HCT116 (cell line): Measurements from ENCODE around the gene STAMBPL1. TPM values are rescaled to one million over a fixed set of nuclear protein-coding genes. Genes with fewer than 3 reads are reported as not detected.

Experiments
- ATAC-seq: fragments of 200-7000 bp; cut with Tn5 transposase; 2 replicates; pipeline ENCODE4 v1.9.1; 2020; ENCODE audit warnings: mild to moderate bottlenecking, moderate library complexity
- BruUV-seq: library from RNA; stranded (reverse); fragments of 400-500 nt; replicated peaks from 2 replicates; lab custom pipeline; 2021; lab: Mats Ljungman, UMichigan
- CTCF ChIA-PET: fragments of 300-600 bp; sonication (Branson Sonifier 250); formaldehyde crosslinking; loops from one replicate; lab custom pipeline; 2021; ENCODE audit warnings: antibody characterized with exemption; lab: Charles Lee
- POLR2A ChIA-PET: fragments of 300-600, 350-600 bp; sonication (Branson Sonifier 250); formaldehyde crosslinking; loops from one replicate; lab custom pipeline; 2021; ENCODE audit warnings: antibody characterized with exemption; lab: Charles Lee
- RAD21 ChIA-PET, 2 experiments: fragments of 300-600 bp; sonication (Branson Sonifier 250); formaldehyde crosslinking; loops; one replicate each; lab custom pipeline; 2023; ENCODE audit warnings: low total read pairs in 2 of 2; ENCODE audit not compliant: uncharacterized antibody in 2 of 2, unreplicated experiment in 2 of 2, low non-redundant PET in 1 of 2; lab: Charles Lee
- DNase-seq: peaks from one replicate; pipeline ENCODE4 v3.0.0-alpha.2; 2010; ENCODE audit warnings: low read depth, low spot score
- H2AFZ ChIP-seq: fragments of 200-600 bp; shearing (Covaris generic), sonication (generic); 2 replicates; pipeline ENCODE4 v1.6.1; 2017; ENCODE audit warnings: low read depth, mixed run types, mixed read lengths, antibody characterized with exemption, low read length; ENCODE audit not compliant: poor library complexity, severe bottlenecking
- H3K27ac ChIP-seq: 2 replicates; pipeline ENCODE4 v1.5.1; 2012; ENCODE audit warnings: low read depth, low read length
- H3K27me3 ChIP-seq: fragments of 200-600 bp; sonication (generic); 2 replicates; pipeline ENCODE4 v1.6.1; 2016; ENCODE audit warnings: mixed run types, low read length, mixed read lengths; ENCODE audit not compliant: insufficient read depth
- H3K36me3 ChIP-seq, 2 experiments: fragments of 200-500 bp in 1 of 2; fragments of 200-600 bp in 1 of 2; sonication (Bioruptor generic) in 1 of 2; sonication (generic) in 1 of 2; 2 replicates each; pipeline versions ENCODE4 v1.5.1 to v1.6.1; 2014 to 2016; ENCODE audit warnings: low read length in 2 of 2, inconsistent platforms in 1 of 2, mixed read lengths in 1 of 2, mixed run types in 1 of 2; ENCODE audit not compliant: insufficient read depth in 2 of 2, control insufficient read depth in 1 of 2
- H3K4me1 ChIP-seq, 2 experiments: fragments of 200-600 bp in 1 of 2; sonication (generic) in 1 of 2; 2 replicates each; pipeline versions ENCODE4 v1.5.1 to v1.6.1; 2012 to 2017; ENCODE audit warnings: low read length in 2 of 2, inconsistent platforms in 1 of 2, mild to moderate bottlenecking in 1 of 2, mixed read lengths in 1 of 2, mixed run types in 1 of 2, moderate library complexity in 1 of 2; ENCODE audit not compliant: insufficient read depth in 2 of 2, control insufficient read depth in 1 of 2
- H3K4me2 ChIP-seq: fragments of 200-600 bp; sonication (generic); 2 replicates; pipeline ENCODE4 v1.6.1; 2017; ENCODE audit warnings: mixed run types, low read length, mixed read lengths
- H3K4me3 ChIP-seq, 2 experiments: fragments of 200-600 bp in 1 of 2; sonication (generic) in 1 of 2; replicated peaks in 1 of 2; 2 replicates each; pipeline ENCODE4 v1.5.1; 2011 to 2016; ENCODE audit warnings: low read length in 2 of 2, control low read depth in 1 of 2, low read depth in 1 of 2, mild to moderate bottlenecking in 1 of 2, mixed read lengths in 1 of 2, mixed run types in 1 of 2
- H3K79me2 ChIP-seq: fragments of 200-600 bp; sonication (generic); 2 replicates; pipeline ENCODE4 v1.6.1; 2017; ENCODE audit warnings: mild to moderate bottlenecking, mixed run types, low read length, moderate library complexity, mixed read lengths; ENCODE audit not compliant: insufficient read depth
- H3K9ac ChIP-seq: fragments of 200-600 bp; sonication (generic); 2 replicates; pipeline ENCODE4 v1.6.1; 2016; ENCODE audit warnings: low read length, mixed read lengths
- H3K9me2 ChIP-seq: fragments of 200-600 bp; sonication (generic), shearing (Covaris generic); 2 replicates; pipeline ENCODE4 v1.6.1; 2017; ENCODE audit warnings: mixed run types, mild to moderate bottlenecking, moderate library complexity; ENCODE audit not compliant: insufficient read depth
- H3K9me3 ChIP-seq, 2 experiments: fragments of 200-500 bp in 1 of 2; fragments of 200-600 bp in 1 of 2; sonication (Bioruptor generic) in 1 of 2; sonication (generic) in 1 of 2; 2 replicates each; pipeline ENCODE4 v1.6.1; 2014 to 2017; ENCODE audit warnings: low read length in 2 of 2, mixed read lengths in 2 of 2, inconsistent platforms in 1 of 2, low read depth in 1 of 2, mild to moderate bottlenecking in 1 of 2, mixed run types in 1 of 2, moderate library complexity in 1 of 2; ENCODE audit not compliant: control insufficient read depth in 1 of 2, insufficient read depth in 1 of 2
- H4K20me1 ChIP-seq: fragments of 200-600 bp; sonication (generic), shearing (Covaris generic); 2 replicates; pipeline ENCODE4 v1.6.1; 2017; ENCODE audit warnings: mixed run types, mild to moderate bottlenecking, moderate library complexity; ENCODE audit not compliant: insufficient read depth
- CEBPB ChIP-seq: IDR thresholded peaks from 2 replicates; pipeline ENCODE4 v1.6.1; 2012; ENCODE audit warnings: low read depth
- EZH2 ChIP-seq: fragments of 200-600 bp; sonication (generic); IDR thresholded peaks from 2 replicates; pipeline ENCODE4 v1.6.1; 2017; ENCODE audit warnings: antibody characterized with exemption, mixed run types
- FOSL1 ChIP-seq: IDR thresholded peaks from 2 replicates; pipeline ENCODE4 v1.6.1; 2012; ENCODE audit warnings: low read depth
- JUND ChIP-seq: IDR thresholded peaks from 2 replicates; pipeline ENCODE4 v1.6.1; 2012
- MAX ChIP-seq: IDR thresholded peaks from 2 replicates; pipeline ENCODE4 v1.6.1; 2012
- POLR2A ChIP-seq: IDR thresholded peaks from 2 replicates; pipeline ENCODE4 v1.7.0; 2011; ENCODE audit warnings: borderline replicate concordance; ENCODE audit not compliant: insufficient read depth, insufficient read length; ENCODE audit errors: extremely low read depth
- RAD21 ChIP-seq: IDR thresholded peaks from 2 replicates; pipeline ENCODE4 v1.6.1; 2012; ENCODE audit warnings: low read depth, mild to moderate bottlenecking
- SIN3A ChIP-seq: IDR thresholded peaks from 2 replicates; pipeline ENCODE4 v1.6.1; 2012; ENCODE audit warnings: low read depth
- SRF ChIP-seq: IDR thresholded peaks from 2 replicates; pipeline ENCODE4 v1.6.1; 2012; ENCODE audit warnings: low read depth
- YY1 ChIP-seq: IDR thresholded peaks from 2 replicates; pipeline ENCODE4 v1.6.1; 2011; ENCODE audit warnings: low read length, low read depth, moderate library complexity, mild to moderate bottlenecking; ENCODE audit not compliant: insufficient replicate concordance; ENCODE audit errors: extremely low read depth
- ZBTB33 ChIP-seq: IDR thresholded peaks from 2 replicates; pipeline ENCODE4 v1.6.1; 2011; ENCODE audit warnings: mild to moderate bottlenecking, low read length, moderate library complexity; ENCODE audit not compliant: insufficient replicate concordance; ENCODE audit errors: extremely low read depth
- ZFX ChIP-seq: fragments of 450-650 bp; IDR thresholded peaks from 2 replicates; pipeline ENCODE4 v1.6.1; 2017
- ZNF274 ChIP-seq: fragments of 200-500 bp; sonication (Bioruptor generic); IDR thresholded peaks from 2 replicates; pipeline ENCODE4 v1.6.1; 2014; ENCODE audit warnings: mild to moderate bottlenecking, low read depth, low read length, inconsistent platforms
- intact Hi-C: fragments of 100-400 bp; cut with micrococcal nuclease; formaldehyde crosslinking; loops from 2 replicates; pipeline ENCODE4 v1.10.0; 2022
- total RNA-seq: library from RNA; stranded (reverse); gene quantifications from one replicate; pipeline ENCODE4 v1.2.1, GENCODE V29; 2021; ENCODE audit not compliant: unreplicated experiment
- TF ChIP-seq, protein P1 (sequence below), 3 experiments: fragments of 200-600 bp in 1 of 3; sonication (generic) in 1 of 3; IDR thresholded peaks in 2 of 3; conservative IDR thresholded peaks in 1 of 3; 2 replicates each; pipeline ENCODE4 v1.5.1; 2012 to 2017; ENCODE audit warnings: low read depth in 2 of 3, low read length in 2 of 3, antibody characterized with exemption in 1 of 3, borderline replicate concordance in 1 of 3, control low read depth in 1 of 3, mild to moderate bottlenecking in 1 of 3, mixed read lengths in 1 of 3, mixed run types in 1 of 3, moderate library complexity in 1 of 3; ENCODE audit not compliant: insufficient read depth in 1 of 3

STAMBPL1 gene
- total RNA-seq, 1 experiment from 2014 or later, result 11.0 TPM

- Histone ChIP-seq H3K9me3 (no peaks in the 10 kb centered on the region), H3K36me3 (no peaks in the 10 kb centered on the region), H3K4me1 (no peaks in the 10 kb centered on the region), H3K9me2 (no peaks in the 10 kb centered on the region), H3K4me2 (no peak overlapping the region), H3K27ac (no peak overlapping the region), H3K9ac (no peak overlapping the region), H2AFZ (no peak overlapping the region), H3K4me3 (no peak overlapping the region), H4K20me1 (no peaks in the 10 kb centered on the region), H3K27me3 (no peaks in the 10 kb centered on the region), H3K79me2 (no peaks in the 10 kb centered on the region)
- DNase-seq, result no peak
- no peak for ATAC-seq
- ChIA-PET RAD21 (no interaction called here), CTCF (interaction anchor here (1.0 kb wide), 1 partner anchor 28 kb away, joined by 4 read pairs; the partner anchor contains the start of gene FAS), POLR2A (no interaction called here)
- intact Hi-C loops, result no loop called here
- no TSS peak for BruUV-seq
- no peak for TF ChIP-seq SRF
- TF ChIP-seq ZFX, result no peak
- TF ChIP-seq MAX, result no peak
- TF ChIP-seq EZH2, result no peak
- TF ChIP-seq YY1, result no peak
- TF ChIP-seq, protein P1, sequence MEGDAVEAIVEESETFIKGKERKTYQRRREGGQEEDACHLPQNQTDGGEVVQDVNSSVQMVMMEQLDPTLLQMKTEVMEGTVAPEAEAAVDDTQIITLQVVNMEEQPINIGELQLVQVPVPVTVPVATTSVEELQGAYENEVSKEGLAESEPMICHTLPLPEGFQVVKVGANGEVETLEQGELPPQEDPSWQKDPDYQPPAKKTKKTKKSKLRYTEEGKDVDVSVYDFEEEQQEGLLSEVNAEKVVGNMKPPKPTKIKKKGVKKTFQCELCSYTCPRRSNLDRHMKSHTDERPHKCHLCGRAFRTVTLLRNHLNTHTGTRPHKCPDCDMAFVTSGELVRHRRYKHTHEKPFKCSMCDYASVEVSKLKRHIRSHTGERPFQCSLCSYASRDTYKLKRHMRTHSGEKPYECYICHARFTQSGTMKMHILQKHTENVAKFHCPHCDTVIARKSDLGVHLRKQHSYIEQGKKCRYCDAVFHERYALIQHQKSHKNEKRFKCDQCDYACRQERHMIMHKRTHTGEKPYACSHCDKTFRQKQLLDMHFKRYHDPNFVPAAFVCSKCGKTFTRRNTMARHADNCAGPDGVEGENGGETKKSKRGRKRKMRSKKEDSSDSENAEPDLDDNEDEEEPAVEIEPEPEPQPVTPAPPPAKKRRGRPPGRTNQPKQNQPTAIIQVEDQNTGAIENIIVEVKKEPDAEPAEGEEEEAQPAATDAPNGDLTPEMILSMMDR (IDR thresholded peaks at IDR 0.05 in 2 of 3, conservative IDR thresholded peaks at IDR 0.05 in 1 of 3; ENCODE audit: borderline replicate concordance in 1 of 3, insufficient read depth in 1 of 3, low read depth in 2 of 3, low read length in 2 of 3), result no peak
- no peak for TF ChIP-seq FOSL1
- no peak for TF ChIP-seq SIN3A
- no peak for TF ChIP-seq ZBTB33
- TF ChIP-seq ZNF274, result no peak
- no peak for TF ChIP-seq RAD21
- no peak for TF ChIP-seq CEBPB
- TF ChIP-seq JUND, result no peak
- no peak for TF ChIP-seq POLR2A
Measured at GRCh38 chr10:88962336-88962735, 82.3 kb downstream of the STAMBPL1 start.
